GM12873 (cell line): ENCODE results near the gene TNFSF8.

Experiments
- CTCF ChIP-seq: IDR thresholded peaks from 2 replicates; pipeline ENCODE4 v1.5.1; 2012; ENCODE audit warnings: low read depth, mild to moderate bottlenecking, moderate library complexity, low read length, control low read depth; ENCODE audit not compliant: insufficient read depth; ENCODE audit errors: missing control alignments

The TNFSF8 gene

DNA sequence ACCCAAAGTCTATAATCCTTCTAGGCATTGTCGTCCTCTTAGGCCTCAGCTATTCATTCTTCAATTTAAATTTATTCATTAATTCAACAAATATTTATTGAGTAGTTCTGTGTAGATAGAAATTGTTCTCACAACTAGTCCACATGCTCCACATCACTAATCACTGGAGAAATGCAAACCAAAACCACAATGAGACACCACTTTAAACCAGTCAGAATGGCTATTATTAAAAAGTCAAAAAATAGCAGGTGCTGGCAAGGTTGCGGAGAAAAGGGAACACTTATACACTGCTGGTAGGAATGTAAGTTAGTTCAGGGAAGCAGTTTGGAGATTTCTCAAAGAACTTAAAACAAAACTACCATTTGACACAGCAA, 73.5 kb downstream of the TNFSF8 start:
- no peak for TF ChIP-seq CTCF

DNA sequence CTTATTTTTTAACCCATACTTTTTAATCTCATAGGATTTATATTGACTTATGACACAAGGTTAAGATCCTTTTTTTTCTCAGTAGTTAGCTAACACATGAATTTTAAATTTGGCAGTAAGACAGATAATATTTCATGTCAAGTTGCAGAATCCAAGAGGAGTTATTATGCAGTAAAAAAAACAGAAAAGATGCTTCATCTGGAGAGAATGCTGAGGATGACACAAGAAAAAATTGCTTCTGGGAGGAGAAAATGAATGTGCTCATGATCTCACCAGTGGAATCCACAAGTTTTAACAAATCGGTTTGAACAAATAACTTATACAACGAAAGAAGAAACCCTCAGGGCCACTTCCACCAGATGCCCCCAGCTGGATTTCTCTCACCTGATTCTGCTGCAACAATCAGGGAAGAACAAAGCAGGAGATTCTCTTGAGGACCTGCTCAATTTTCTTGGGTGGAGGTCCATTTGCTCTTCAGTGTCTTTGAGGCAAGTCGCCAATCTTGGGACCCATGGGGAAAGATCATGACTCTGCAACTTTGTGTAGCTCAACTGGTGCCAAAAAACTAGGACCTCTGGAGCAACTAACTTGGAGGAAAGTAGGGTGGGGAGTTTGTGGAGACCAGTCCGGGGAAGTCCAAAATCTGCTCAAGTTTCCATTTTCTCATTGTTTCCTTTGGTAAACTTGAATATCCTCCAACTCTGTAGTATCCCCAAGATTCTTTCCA, 74.0 kb downstream of the TNFSF8 start:
- no peak for TF ChIP-seq CTCF

- TF ChIP-seq CTCF, result no peak
Measured at GRCh38 chr9:114855488-114855887, 74.9 kb downstream of the TNFSF8 start.

DNA sequence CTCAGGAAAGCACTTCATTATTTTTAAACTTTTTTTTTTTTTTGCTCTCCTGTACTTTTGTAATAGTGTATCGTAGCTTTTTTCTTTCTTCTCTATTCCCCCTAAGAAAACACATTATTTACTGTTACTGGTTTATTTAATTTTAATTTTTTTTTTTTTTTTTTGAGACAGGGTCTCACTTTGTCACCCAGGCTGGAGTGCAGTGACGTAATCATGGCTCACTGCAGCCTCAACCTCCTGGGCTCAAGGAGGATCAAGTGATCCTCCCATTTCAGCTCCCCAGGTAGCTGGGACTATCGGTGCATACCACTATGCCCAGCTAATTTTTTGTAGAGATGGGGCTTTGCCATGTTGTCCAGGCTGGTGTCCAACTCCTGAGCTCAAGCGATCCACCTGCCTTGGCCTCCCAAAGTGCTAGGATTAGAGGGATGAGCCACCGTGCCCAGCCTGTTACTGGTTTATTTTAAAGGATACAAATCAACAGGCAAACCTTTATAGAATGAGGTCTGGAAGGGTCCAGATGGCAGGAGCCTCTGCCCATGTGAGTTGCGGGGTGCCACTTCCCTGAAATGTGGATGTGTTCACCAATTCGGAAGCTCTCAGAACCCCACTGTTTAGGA, 75.5 kb downstream of the TNFSF8 start:
- TF ChIP-seq CTCF, result no peak

- TF ChIP-seq CTCF, result no peak
Measured at GRCh38 chr9:114853071-114853855, 77.1 kb downstream of the TNFSF8 start.

- TF ChIP-seq CTCF, result no peak
Measured at GRCh38 chr9:114852050-114852594, 78.3 kb downstream of the TNFSF8 start.

GRCh38 chr9:114851306-114851705, 79.1 kb downstream of the TNFSF8 start:
- TF ChIP-seq CTCF, result no peak
